Colonic mucosa (tissue), 4 donors: Measurements from ENCODE around the gene ATOSA. TPM values are rescaled to one million over a fixed set of nuclear protein-coding genes. Genes with fewer than 3 reads are reported as not detected.

Experiments used
- DNase-seq: peaks from one replicate; pipeline ENCODE4 v3.0.0-alpha.2; 2020
- H3K27ac ChIP-seq: fragments of 200-600 bp; one replicate; pipeline ENCODE4 v1.8.0; 2021
- H3K27me3 ChIP-seq: fragments of 200-600 bp; one replicate; pipeline ENCODE4 v1.8.0; 2021
- H3K36me3 ChIP-seq: fragments of 200-600 bp; one replicate; pipeline ENCODE4 v1.8.0; 2021
- H3K4me1 ChIP-seq: fragments of 200-600 bp; one replicate; pipeline ENCODE4 v1.8.0; 2021; ENCODE audit warnings: mild to moderate bottlenecking
- H3K4me3 ChIP-seq: fragments of 200-600 bp; one replicate; pipeline ENCODE4 v1.8.0; 2021
- H3K9ac ChIP-seq, 2 donors: one replicate each; pipeline ENCODE4 v1.7.0; 2013; ENCODE audit warnings: control low read depth in 2 of 2, low read depth in 2 of 2, low read length in 2 of 2
- H3K9me3 ChIP-seq: fragments of 200-600 bp; one replicate; pipeline ENCODE4 v1.8.0; 2021
- intact Hi-C: fragments of 100-400 bp; cut with DNase I; formaldehyde crosslinking; loops from one replicate; pipeline ENCODE4 v1.14.1; 2022
- total RNA-seq, 2 donors: library from RNA; stranded (reverse); fragmentation: NEBNext Ultra II Directional in 1 of 2; extraction: Animal tissue kit (Norgen Biotek cat#: 25700) in 1 of 2; gene quantifications; one replicate each; pipeline ENCODE4 v1.2.1, GENCODE V29; 2021
- TF ChIP-seq, protein P1 (sequence below): fragments of 200-600 bp; IDR thresholded peaks from one replicate; pipeline ENCODE4 v1.8.0; 2022; ENCODE audit warnings: antibody characterized with exemption, mild to moderate bottlenecking
- donor health status: healthy.
- donor health status: DM: no; HTN: no; CAD: no.
- donor health status: DM: no; HTN: no; CAD: no.

Gene ATOSA
- total RNA-seq, 2 donors from 2014 or later, result 29.6 to 34.5 TPM

DNA sequence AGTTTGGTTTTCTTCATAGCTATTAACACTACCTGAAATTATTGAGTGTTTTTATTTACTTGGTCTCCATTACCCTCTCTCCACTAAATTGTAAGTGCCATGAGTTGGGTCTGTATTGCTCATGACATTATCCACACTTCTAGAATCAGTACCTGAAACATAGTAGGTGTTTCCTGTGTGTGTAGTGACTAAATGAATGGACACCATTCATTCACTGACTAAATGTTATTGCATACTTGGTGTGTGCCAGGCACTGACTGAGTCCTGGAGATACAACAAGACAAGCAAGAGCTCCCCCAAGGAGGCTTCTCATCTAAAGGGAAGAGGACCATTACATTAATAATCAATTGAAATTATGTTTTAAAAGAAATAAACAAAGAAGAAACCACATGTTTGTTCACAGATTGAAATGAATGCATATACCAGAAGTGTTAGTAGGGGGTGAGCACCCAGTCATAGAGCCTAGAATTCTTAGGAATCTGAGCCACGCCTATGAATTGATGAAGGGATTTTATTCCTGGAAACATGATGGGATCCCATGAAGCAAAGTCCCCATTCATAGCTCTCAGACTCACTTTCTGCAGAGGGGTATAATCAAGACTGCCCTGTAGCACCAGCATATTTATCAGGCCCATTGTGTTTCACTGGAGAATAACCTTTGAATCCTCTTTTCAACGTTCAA lies 31.7 kb upstream of the ATOSA start:
- Histone ChIP-seq H3K9ac (no peak overlapping the region), H3K4me1 (peaks cover 3% of the 10 kb centered on the region), H3K4me3 (no peak overlapping the region), H3K9me3 (no peaks in the 10 kb centered on the region), H3K27ac (no peak overlapping the region), H3K27me3 (no peaks in the 10 kb centered on the region), H3K36me3 (no peaks in the 10 kb centered on the region)
- no peak for DNase-seq
- intact Hi-C loops, result no loop called here
- TF ChIP-seq, protein P1, sequence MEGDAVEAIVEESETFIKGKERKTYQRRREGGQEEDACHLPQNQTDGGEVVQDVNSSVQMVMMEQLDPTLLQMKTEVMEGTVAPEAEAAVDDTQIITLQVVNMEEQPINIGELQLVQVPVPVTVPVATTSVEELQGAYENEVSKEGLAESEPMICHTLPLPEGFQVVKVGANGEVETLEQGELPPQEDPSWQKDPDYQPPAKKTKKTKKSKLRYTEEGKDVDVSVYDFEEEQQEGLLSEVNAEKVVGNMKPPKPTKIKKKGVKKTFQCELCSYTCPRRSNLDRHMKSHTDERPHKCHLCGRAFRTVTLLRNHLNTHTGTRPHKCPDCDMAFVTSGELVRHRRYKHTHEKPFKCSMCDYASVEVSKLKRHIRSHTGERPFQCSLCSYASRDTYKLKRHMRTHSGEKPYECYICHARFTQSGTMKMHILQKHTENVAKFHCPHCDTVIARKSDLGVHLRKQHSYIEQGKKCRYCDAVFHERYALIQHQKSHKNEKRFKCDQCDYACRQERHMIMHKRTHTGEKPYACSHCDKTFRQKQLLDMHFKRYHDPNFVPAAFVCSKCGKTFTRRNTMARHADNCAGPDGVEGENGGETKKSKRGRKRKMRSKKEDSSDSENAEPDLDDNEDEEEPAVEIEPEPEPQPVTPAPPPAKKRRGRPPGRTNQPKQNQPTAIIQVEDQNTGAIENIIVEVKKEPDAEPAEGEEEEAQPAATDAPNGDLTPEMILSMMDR, result no peak

DNA sequence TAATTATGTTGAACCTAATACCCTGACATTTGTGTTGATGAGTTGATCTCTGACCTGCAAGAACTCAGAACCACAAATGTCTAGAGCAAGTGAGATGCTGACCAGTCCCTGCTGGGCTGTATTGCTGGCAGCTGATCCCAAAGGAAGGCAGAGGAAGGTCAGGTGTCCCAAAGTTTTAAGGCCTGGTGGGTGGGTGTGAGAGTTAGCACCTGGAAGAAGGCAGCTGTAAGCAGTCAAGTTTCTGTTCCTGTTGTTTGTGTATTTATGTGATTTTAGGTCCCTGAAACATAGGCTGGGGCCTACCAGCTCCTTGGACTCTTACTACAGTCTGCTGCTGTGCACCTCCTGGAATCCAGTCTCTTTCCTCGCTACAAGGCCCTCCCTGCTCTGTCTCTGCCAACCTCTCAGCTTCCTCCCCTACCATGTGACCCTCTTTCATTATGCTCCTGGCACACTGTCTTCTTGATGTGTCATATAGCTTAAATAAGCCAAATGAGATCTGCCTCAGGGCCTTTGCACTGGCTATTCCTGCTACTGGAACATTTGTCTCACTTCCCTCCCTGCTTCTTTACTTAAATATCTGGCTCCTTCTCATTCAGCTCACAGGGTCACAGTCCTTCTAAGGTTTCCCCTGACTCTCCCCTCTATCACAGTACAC lies 31.0 kb upstream of the ATOSA start:
- TF ChIP-seq, protein P1, result no peak
- no peak for DNase-seq
- no peak overlapping the region for H3K27ac ChIP-seq
- H3K9me3 ChIP-seq, result no peaks in the 10 kb centered on the region
- no peak overlapping the region for H3K9ac ChIP-seq
- H3K4me3 ChIP-seq, result no peak overlapping the region
- H3K36me3 ChIP-seq, result no peaks in the 10 kb centered on the region
- intact Hi-C loops, result no loop called here
- no peaks in the 10 kb centered on the region for H3K27me3 ChIP-seq
- H3K4me1 ChIP-seq, result peaks cover 3% of the 10 kb centered on the region

DNA sequence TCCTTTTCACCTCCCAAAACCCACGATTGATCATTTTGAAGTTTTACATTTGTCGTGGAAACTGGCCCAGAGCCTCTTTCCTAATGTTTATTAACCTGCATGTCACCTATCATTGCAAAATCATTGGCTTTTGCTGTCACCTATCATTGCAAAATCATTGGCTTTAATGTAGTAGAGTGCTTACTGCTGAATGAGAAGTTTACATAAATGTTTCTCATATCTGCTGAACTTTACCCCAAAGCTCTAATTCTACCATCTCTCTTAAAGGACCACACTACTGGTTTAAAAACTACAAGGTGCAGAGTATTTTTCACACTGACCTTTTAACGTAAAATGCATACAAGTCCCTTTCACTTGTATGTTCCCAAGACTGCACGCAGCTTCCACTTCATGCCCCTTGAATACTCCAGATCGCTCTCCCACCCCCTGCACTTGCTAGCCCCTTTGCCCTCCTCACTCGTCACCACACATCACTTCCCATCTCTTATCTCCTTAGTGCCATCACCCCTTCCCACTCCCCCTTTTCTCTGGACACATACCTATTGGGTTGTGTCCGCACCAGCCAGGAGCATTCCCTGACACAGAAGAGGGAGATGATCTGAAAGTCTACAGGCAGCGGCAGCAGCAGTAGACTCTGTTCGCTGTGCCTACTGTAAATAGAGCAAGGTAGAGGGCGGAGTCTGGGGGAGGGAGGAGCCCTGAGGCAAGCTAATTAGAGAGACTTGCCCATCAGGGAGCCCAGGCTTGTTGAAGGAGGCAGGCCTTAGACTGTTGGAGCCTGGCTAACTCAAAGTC lies 30.2 kb upstream of the ATOSA start:
- Histone ChIP-seq H3K27ac (no peak overlapping the region), H3K4me1 (peaks cover 3% of the 10 kb centered on the region), H3K4me3 (no peak overlapping the region), H3K27me3 (no peaks in the 10 kb centered on the region), H3K9ac (no peak overlapping the region), H3K36me3 (no peaks in the 10 kb centered on the region), H3K9me3 (no peaks in the 10 kb centered on the region)
- TF ChIP-seq, protein P1, result no peak
- intact Hi-C loops, result no loop called here
- peak; percentile 82 for DNase-seq

DNA sequence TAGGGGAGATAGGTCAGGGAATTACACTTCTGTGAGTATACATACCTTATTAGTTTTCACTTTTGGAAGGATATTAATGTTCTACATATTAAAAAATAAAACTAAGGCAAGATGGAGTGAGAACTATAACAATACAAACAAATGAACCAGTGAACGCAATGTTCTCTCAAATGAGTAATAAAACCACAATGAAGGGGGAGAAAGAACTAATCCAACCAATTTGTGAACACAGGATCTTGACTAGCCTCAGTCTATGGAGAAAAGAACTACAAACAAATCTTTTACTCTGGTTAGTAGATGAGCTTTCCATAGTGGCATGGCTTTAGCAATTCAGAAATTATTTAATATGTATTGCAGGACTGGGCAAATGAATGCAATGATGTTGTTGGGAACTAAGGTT lies 26.9 kb upstream of the ATOSA start:
- no peak for DNase-seq
- TF ChIP-seq, protein P1, result no peak
- Histone ChIP-seq H3K27me3 (no peaks in the 10 kb centered on the region), H3K4me1 (peaks cover 3% of the 10 kb centered on the region), H3K9me3 (no peaks in the 10 kb centered on the region), H3K36me3 (no peaks in the 10 kb centered on the region), H3K27ac (no peak overlapping the region), H3K9ac (no peak overlapping the region), H3K4me3 (no peak overlapping the region)
- intact Hi-C loops, result no loop called here

DNA sequence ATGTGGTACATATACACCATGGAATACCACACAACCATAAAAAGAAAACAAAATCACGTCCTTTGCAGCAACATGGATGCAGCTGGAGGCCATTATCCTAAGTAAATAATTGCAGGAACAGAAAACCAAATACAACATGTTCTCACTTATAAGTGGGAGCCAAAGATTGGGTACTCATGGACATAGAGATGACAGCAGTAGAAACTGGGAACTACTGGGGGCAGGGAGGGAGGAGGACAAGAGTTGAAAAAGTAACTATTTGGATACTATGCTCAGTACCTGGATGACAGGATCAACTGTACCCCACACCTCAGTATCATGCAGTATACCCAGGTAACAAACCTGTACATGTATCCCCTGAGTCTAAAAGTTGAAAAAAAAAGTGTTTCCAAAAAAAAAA lies 23.2 kb upstream of the ATOSA start:
- Histone ChIP-seq H3K4me3 (no peak overlapping the region), H3K9me3 (no peaks in the 10 kb centered on the region), H3K4me1 (no peaks in the 10 kb centered on the region), H3K9ac (no peak overlapping the region), H3K27ac (no peak overlapping the region), H3K36me3 (no peaks in the 10 kb centered on the region), H3K27me3 (no peaks in the 10 kb centered on the region)
- intact Hi-C loops, result no loop called here
- no peak for DNase-seq
- TF ChIP-seq, protein P1, result no peak
